OCI-LY7 (cell line): ENCODE measurements around the gene KREMEN1. TPM values are rescaled to one million over a fixed set of nuclear protein-coding genes. Genes with fewer than 3 reads are reported as not detected.

Source experiments
- BruUV-seq: library from RNA; stranded (reverse); fragments of 400-500 nt; replicated peaks from 2 replicates; lab custom pipeline; 2021; lab: Mats Ljungman, UMichigan
- CTCF ChIA-PET: fragments of 300-600 bp; sonication (Branson Sonifier 250); formaldehyde crosslinking; loops from one replicate; lab custom pipeline; 2022; ENCODE audit warnings: antibody characterized with exemption; ENCODE audit not compliant: unreplicated experiment; lab: Charles Lee
- POLR2A ChIA-PET: fragments of 300-600 bp; sonication (Branson Sonifier 250); formaldehyde crosslinking; loops from one replicate; lab custom pipeline; 2022; ENCODE audit warnings: antibody characterized with exemption; lab: Charles Lee
- DNase-seq: peaks from one replicate; pipeline ENCODE4 v3.0.0-alpha.2; 2015; ENCODE audit warnings: low spot score
- H2AFZ ChIP-seq: fragments of 200-600 bp; sonication (generic), shearing (Covaris generic); 2 replicates; pipeline ENCODE4 v1.6.1; 2014; ENCODE audit warnings: mild to moderate bottlenecking, antibody characterized with exemption, low read length, moderate library complexity
- H3K27ac ChIP-seq: fragments of 200-600 bp; sonication (generic); 2 replicates; pipeline ENCODE4 v1.5.1; 2014; ENCODE audit warnings: mixed run types, low read depth, mild to moderate bottlenecking, moderate library complexity, low read length, inconsistent platforms; ENCODE audit not compliant: poor library complexity, severe bottlenecking
- H3K36me3 ChIP-seq: fragments of 200-600 bp; sonication (generic); 2 replicates; pipeline ENCODE4 v1.6.1; 2014; ENCODE audit warnings: mild to moderate bottlenecking, antibody characterized with exemption, low read length, moderate library complexity, mixed read lengths; ENCODE audit not compliant: insufficient read depth
- H3K4me1 ChIP-seq: fragments of 200-600 bp; sonication (generic); 2 replicates; pipeline ENCODE4 v1.5.1; 2014; ENCODE audit warnings: mild to moderate bottlenecking, low read length; ENCODE audit not compliant: insufficient read depth, poor library complexity, severe bottlenecking
- H3K4me2 ChIP-seq: fragments of 200-600 bp; sonication (generic); 2 replicates; pipeline ENCODE4 v1.6.1; 2014; ENCODE audit warnings: mild to moderate bottlenecking, low read length
- H3K4me3 ChIP-seq: fragments of 200-600 bp; sonication (generic); 2 replicates; pipeline ENCODE4 v1.5.1; 2014; ENCODE audit warnings: mild to moderate bottlenecking, low read depth, low read length; ENCODE audit not compliant: poor library complexity, severe bottlenecking
- H3K79me2 ChIP-seq: fragments of 200-600 bp; sonication (generic); 2 replicates; pipeline ENCODE4 v1.6.1; 2016; ENCODE audit warnings: low read depth, mild to moderate bottlenecking, low read length, moderate library complexity, mixed read lengths; ENCODE audit not compliant: insufficient read depth
- H3K9me2 ChIP-seq: fragments of 200-600 bp; sonication (generic); 2 replicates; pipeline ENCODE4 v1.6.1; 2016; ENCODE audit warnings: mild to moderate bottlenecking, low read length, mixed read lengths; ENCODE audit not compliant: insufficient read depth
- H3K9me3 ChIP-seq: fragments of 200-600 bp; sonication (generic); 2 replicates; pipeline ENCODE4 v1.6.1; 2014; ENCODE audit warnings: mild to moderate bottlenecking, mixed run types, low read length, mixed read lengths
- H4K20me1 ChIP-seq: fragments of 200-600 bp; sonication (generic); 2 replicates; pipeline ENCODE4 v1.6.1; 2014; ENCODE audit warnings: mild to moderate bottlenecking, antibody characterized with exemption, low read length, moderate library complexity, mixed read lengths; ENCODE audit not compliant: insufficient read depth
- CTCF ChIP-seq: fragments of 200-600 bp; sonication (generic); conservative IDR thresholded peaks from 2 replicates; pipeline ENCODE4 v1.5.1; 2014; ENCODE audit warnings: mild to moderate bottlenecking, antibody characterized with exemption, low read length, moderate library complexity, mixed read lengths
- EZH2phosphoT487 ChIP-seq: fragments of 200-600 bp; sonication (generic); IDR thresholded peaks from 2 replicates; pipeline ENCODE4 v1.6.1; 2018; ENCODE audit warnings: low read depth, borderline replicate concordance, mild to moderate bottlenecking, mixed run types, antibody characterized with exemption, low read length, moderate library complexity, mixed read lengths
- intact Hi-C: fragments of 100-400 bp; cut with micrococcal nuclease; formaldehyde crosslinking; loops from one replicate; pipeline ENCODE4 v1.10.0; 2022; ENCODE audit not compliant: unreplicated experiment
- total RNA-seq, 2 experiments: library from RNA; depleted of rRNA in 1 of 2; stranded (reverse); fragments of >200 nt in 1 of 2; shearing (Covaris generic) in 1 of 2; gene quantifications; 2 replicates each; pipeline ENCODE4 v1.2.3, GENCODE V29; 2014 to 2022

The KREMEN1 gene
- total RNA-seq, 2 experiments from 2014 or later = not detected

GRCh38 chr22:29110946-29111345 is 38.1 kb downstream of the KREMEN1 start:
- Histone ChIP-seq H3K9me3 (no peaks in the 10 kb centered on the region), H3K4me2 (no peak overlapping the region), H3K4me3 (no peak overlapping the region), H3K9me2 (no peaks in the 10 kb centered on the region), H4K20me1 (no peaks in the 10 kb centered on the region), H3K36me3 (no peaks in the 10 kb centered on the region), H3K79me2 (no peaks in the 10 kb centered on the region), H2AFZ (no peak overlapping the region), H3K4me1 (no peaks in the 10 kb centered on the region), H3K27ac (no peak overlapping the region)
- BruUV-seq = no TSS peak
- intact Hi-C loops = no loop called here
- TF ChIP-seq CTCF (no peak), EZH2phosphoT487 (no peak)
- ChIA-PET POLR2A (no interaction called here), CTCF (no interaction called here)
- DNase-seq = no peak

GRCh38 chr22:29112121-29112520 is 39.3 kb downstream of the KREMEN1 start:
- H3K4me1 ChIP-seq = no peaks in the 10 kb centered on the region
- DNase-seq = no peak
- H3K79me2 ChIP-seq = no peaks in the 10 kb centered on the region
- H3K4me2 ChIP-seq = no peak overlapping the region
- BruUV-seq = no TSS peak
- no peak overlapping the region for H2AFZ ChIP-seq
- ChIA-PET POLR2A (interaction anchor here (0.7 kb wide), 1 partner anchor 926 kb away, joined by 4 read pairs; no protein-coding TSS in a partner anchor), CTCF (no interaction called here)
- intact Hi-C loops = no loop called here
- no peaks in the 10 kb centered on the region for H3K36me3 ChIP-seq
- no peaks in the 10 kb centered on the region for H3K9me2 ChIP-seq
- no peaks in the 10 kb centered on the region for H3K9me3 ChIP-seq
- no peak overlapping the region for H3K4me3 ChIP-seq
- no peaks in the 10 kb centered on the region for H4K20me1 ChIP-seq
- TF ChIP-seq CTCF (no peak), EZH2phosphoT487 (no peak)
- H3K27ac ChIP-seq = no peak overlapping the region

GRCh38 chr22:29112681-29113080 is 39.8 kb downstream of the KREMEN1 start:
- intact Hi-C loops = no loop called here
- no peak overlapping the region for H3K4me2 ChIP-seq
- TF ChIP-seq EZH2phosphoT487 (no peak), CTCF (no peak)

More at GRCh38 chr22:29112681-29113080, 39.8 kb downstream of the KREMEN1 start:
- no peaks in the 10 kb centered on the region for H3K9me2 ChIP-seq
- DNase-seq = no peak
- H4K20me1 ChIP-seq = no peaks in the 10 kb centered on the region
- CTCF ChIA-PET = no interaction called here
- no peak overlapping the region for H2AFZ ChIP-seq
- H3K79me2 ChIP-seq = no peaks in the 10 kb centered on the region
- BruUV-seq = no TSS peak
- no peaks in the 10 kb centered on the region for H3K9me3 ChIP-seq
- H3K36me3 ChIP-seq = no peaks in the 10 kb centered on the region
- POLR2A ChIA-PET = no interaction called here
- H3K4me3 ChIP-seq = no peak overlapping the region
- no peak overlapping the region for H3K27ac ChIP-seq
- H3K4me1 ChIP-seq = no peaks in the 10 kb centered on the region
